ENCODE measurements around the gene CHAT. TPM values are rescaled to one million over a fixed set of nuclear protein-coding genes. Genes with fewer than 3 reads are reported as not detected.

The CHAT gene
- total and polyA plus RNA-seq, 2 of the 13 experiments (the other 11 are each of a cell fraction or from before 2014, with no cell fraction given), result not detected

DNA sequence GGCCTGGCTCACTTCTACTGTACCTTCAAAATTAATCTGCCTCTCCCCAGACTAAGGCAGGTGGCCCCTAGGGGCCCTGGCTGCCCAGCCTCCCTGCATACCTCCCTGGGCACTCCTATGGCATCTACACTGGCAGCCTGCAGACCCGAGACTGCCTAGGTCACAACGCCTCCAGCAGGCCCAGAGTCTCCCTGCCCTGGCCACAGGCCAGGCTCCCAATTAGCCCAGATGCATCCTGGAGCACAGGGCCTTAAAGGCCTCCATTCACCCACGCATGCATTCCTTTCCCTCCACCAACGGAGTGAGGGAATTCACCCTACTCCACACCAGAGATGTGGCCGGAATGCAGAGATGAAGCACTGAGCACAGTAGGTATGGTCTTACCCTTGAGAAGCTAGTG is 1.9 kb downstream of the CHAT start:
- Histone ChIP-seq H3K4me3 (replicated peaks in 1 of 3; ENCODE audit: insufficient read depth in 1 of 3, low read depth in 2 of 3, low read length in 3 of 3) (no peak overlapping the region), H3K4me1 (ENCODE audit: insufficient read depth, low read length) (no peaks in the 10 kb centered on the region), H3K36me3 (replicated peaks in 1 of 2; ENCODE audit: control insufficient read depth in 1 of 2, insufficient read depth in 2 of 2, low read length in 2 of 2) (no peaks in the 10 kb centered on the region), H3K27ac (ENCODE audit: extremely low read length, insufficient read depth, low read length) (no peak overlapping the region), H4K20me1 (ENCODE audit: insufficient read depth, low read length) (peaks cover 2% of the 10 kb centered on the region), H3K9me3 (ENCODE audit: low read length) (no peaks in the 10 kb centered on the region), H3K9ac (ENCODE audit: insufficient read depth, low read depth, low read length) (no peak overlapping the region), H2AFZ (ENCODE audit: low read length) (no peak overlapping the region), H3K4me2 (ENCODE audit: low read depth, low read length) (no peak overlapping the region), H3K79me2 (ENCODE audit: insufficient read depth, low read length) (no peaks in the 10 kb centered on the region), H3K27me3 (ENCODE audit: control insufficient read depth in 1 of 2, insufficient read depth in 2 of 2, low read length in 2 of 2) (peaks cover 7 to 65% of the 10 kb centered on the region in 2 experiments; a peak in 4 of 5 replicates)
- POLR2A ChIA-PET, result no interaction called here
- BruUV-seq (replicated peaks), result no TSS peak
- TF ChIP-seq BCL6 (CRISPR knock-in tag; IDR thresholded peaks at IDR 0.05), result no peak
- no peak for TF ChIP-seq SYNCRIP (IDR thresholded peaks at IDR 0.05; ENCODE audit: insufficient read depth, low read depth, low read length)
- TF ChIP-seq SMC3 (IDR thresholded peaks at IDR 0.05; ENCODE audit: low read length), result no peak
- TF ChIP-seq ZNF562 (CRISPR knock-in tag; IDR thresholded peaks at IDR 0.05; ENCODE audit: borderline replicate concordance), result no peak
- no peak for TF ChIP-seq ZNF260 (CRISPR knock-in tag; IDR thresholded peaks at IDR 0.05; ENCODE audit: borderline replicate concordance, low read depth)
- TF ChIP-seq ZNF30 (CRISPR knock-in tag; IDR thresholded peaks at IDR 0.05), result no peak
- TF ChIP-seq ONECUT2 (CRISPR knock-in tag; IDR thresholded peaks at IDR 0.05), result no peak
- no peak for TF ChIP-seq SRSF4 (IDR thresholded peaks at IDR 0.05; ENCODE audit: low read depth, low read length, poor library complexity, severe bottlenecking)
- no peak for TF ChIP-seq SRSF1 (optimal IDR thresholded peaks at IDR 0.05; ENCODE audit: low read depth, low read length)
- TF ChIP-seq, protein P1, sequence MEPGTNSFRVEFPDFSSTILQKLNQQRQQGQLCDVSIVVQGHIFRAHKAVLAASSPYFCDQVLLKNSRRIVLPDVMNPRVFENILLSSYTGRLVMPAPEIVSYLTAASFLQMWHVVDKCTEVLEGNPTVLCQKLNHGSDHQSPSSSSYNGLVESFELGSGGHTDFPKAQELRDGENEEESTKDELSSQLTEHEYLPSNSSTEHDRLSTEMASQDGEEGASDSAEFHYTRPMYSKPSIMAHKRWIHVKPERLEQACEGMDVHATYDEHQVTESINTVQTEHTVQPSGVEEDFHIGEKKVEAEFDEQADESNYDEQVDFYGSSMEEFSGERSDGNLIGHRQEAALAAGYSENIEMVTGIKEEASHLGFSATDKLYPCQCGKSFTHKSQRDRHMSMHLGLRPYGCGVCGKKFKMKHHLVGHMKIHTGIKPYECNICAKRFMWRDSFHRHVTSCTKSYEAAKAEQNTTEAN (CRISPR knock-in tag; conservative IDR thresholded peaks at IDR 0.05), result no peak
- DNase-seq (ENCODE audit: low spot score) (no peak), FAIRE-seq (no peak), ATAC-seq (no peak)
- 17% methylated on average over 4 of the region's 5 CpGs for WGBS (ENCODE audit: low lambda C conversion rate)
- intact Hi-C loops (cut with micrococcal nuclease; ENCODE audit: unreplicated experiment), result no loop called here
- in situ Hi-C loops (cut with HindIII; ENCODE audit: extremely low pct_ligation_motif_present, low pct_unique_long_range_greater_than_20kb), result no loop called here
- CTCF ChIA-PET (ENCODE audit: low intra/inter-chr PET ratio, low total read pairs), result no interaction called here

Data from HepG2 (cell line).